ENCODE measurements around the gene NLRP11.
"Not testable (repeated sequence)": the region's sequence is repeated elsewhere in the genome, so short reads cannot be mapped to it uniquely, and the experiment has no call there.

DNA sequence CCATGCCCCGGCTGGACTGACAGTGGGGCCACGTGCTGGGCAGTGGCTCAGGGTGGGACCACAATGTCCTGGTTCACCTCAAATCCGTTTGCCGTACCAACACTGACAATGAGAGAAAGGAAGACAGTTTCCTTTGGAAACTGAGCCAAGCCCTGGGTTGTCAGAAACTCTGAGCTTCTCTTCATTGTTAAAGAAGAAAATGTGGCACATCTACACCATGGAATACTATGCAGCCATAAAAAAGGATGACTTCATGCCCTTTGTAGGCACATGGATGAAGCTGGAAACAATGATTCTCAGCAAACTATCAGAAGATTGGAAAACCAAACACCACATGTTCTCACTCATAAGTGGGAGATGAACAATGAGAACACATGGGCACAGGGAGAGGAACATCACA lies 75.0 kb downstream of the NLRP11 start:
- not testable (repeated sequence) for TF ChIP-seq POLR2A, POLR2AphosphoS5, TAF1 (IDR thresholded peaks at IDR 0.05; ENCODE audit: low read depth, low read length)

Measured in GM12891 (cell line).